ENCODE measurements around the gene MRPL52. TPM values are rescaled to one million over a fixed set of nuclear protein-coding genes. Genes with fewer than 3 reads are reported as not detected.
A peak's percentile ranks its signal among the peaks of the same experiment; 100 is the strongest.

Gene MRPL52
- 21.8 and 22.3 TPM in 2 replicates for total RNA-seq (2013; cell fraction: nucleolus; rRNA removed)
- total RNA-seq (2014; rRNA removed) (102 and 143 TPM in 2 replicates), total RNA-seq (2014; rRNA removed; fragmentation: Illumina TruSeq; extraction: Trizol) (110 and 135 TPM in 2 replicates), total RNA-seq (2021) (193 and 208 TPM in 2 replicates), polyA plus RNA-seq (2011; rRNA removed) (62.7 and 86.1 TPM in 2 replicates), polyA plus RNA-seq (2014; fragmentation: Illumina TruSeq; extraction: Trizol) (43.2 and 67.3 TPM in 2 replicates), polyA plus RNA-seq (2014; fragmentation: Nextera tagmentation; extraction: Ambion mirVana) (100 to 1,000 TPM in 1 of 2 experiments, 10 to 100 TPM in 1; 51.7 to 142 TPM), polyA plus RNA-seq (2014; rRNA removed) (172 and 212 TPM in 2 replicates), polyA plus RNA-seq (2016; fragmentation: Nextera tagmentation; extraction: Ambion mirVana) (100 to 1,000 TPM; 530 to 541 TPM), polyA minus RNA-seq (2011; rRNA and poly(A)+ RNA removed) (9.3 and 15.1 TPM in 2 replicates), Bru-seq, nascent RNA (percentile 81 among the genes with signal in this experiment), BruChase-seq, experiment 1, labeled RNA remaining after a 6-hour chase (percentile 83 among the genes with signal in this experiment), BruChase-seq, experiment 2, labeled RNA remaining after a 2-hour chase (percentile 81 among the genes with signal in this experiment)
- 136 TPM for polyA plus RNA-seq (2011; ENCODE audit: low read depth)
- polyA plus RNA-seq (2011; cell fraction: cytosol; rRNA removed): 51.4 and 58.7 TPM in 2 replicates
- 32.4 and 47.1 TPM in 2 replicates for polyA plus RNA-seq (2011; cell fraction: nucleus; rRNA removed)
- 113 and 144 TPM in 2 replicates for polyA plus RNA-seq (2012)
- polyA minus RNA-seq (2011; cell fraction: cytosol; rRNA and poly(A)+ RNA removed): 12.3 and 22.1 TPM in 2 replicates
- 7.9 and 18.8 TPM in 2 replicates for polyA minus RNA-seq (2011; cell fraction: nucleus; rRNA and poly(A)+ RNA removed)
- long read RNA-seq, experiment 1, transcript MRPL52-203 (5 exons, 1,111 nt): minor isoform, 13 of 75 reads
- long read RNA-seq, experiment 1, transcript MRPL52-210 (4 exons, 895 nt): minor isoform, 5 of 75 reads
- long read RNA-seq, experiment 1, transcript MRPL52-202 (5 exons, 1,118 nt): major isoform, 39 of 75 reads
- long read RNA-seq, experiment 1, partial matches to known transcripts: 2 of 75 reads
- long read RNA-seq, experiment 1, other reads (novel, unspliced or antisense): 8 of 75 reads
- long read RNA-seq, experiment 2, transcript MRPL52-215 (5 exons, 398 nt): minor isoform, 11 of 118 reads
- long read RNA-seq, experiment 2, transcript MRPL52-202 (5 exons, 1,118 nt): major isoform, 58 of 118 reads
- long read RNA-seq, experiment 2, transcript MRPL52-210 (4 exons, 895 nt): minor isoform, 7 of 118 reads
- long read RNA-seq, experiment 2, transcript MRPL52-203 (5 exons, 1,111 nt): minor isoform, 24 of 118 reads
- long read RNA-seq, experiment 2, partial matches to known transcripts: 2 of 118 reads
- long read RNA-seq, experiment 2, other reads (novel, unspliced or antisense): 9 of 118 reads

DNA sequence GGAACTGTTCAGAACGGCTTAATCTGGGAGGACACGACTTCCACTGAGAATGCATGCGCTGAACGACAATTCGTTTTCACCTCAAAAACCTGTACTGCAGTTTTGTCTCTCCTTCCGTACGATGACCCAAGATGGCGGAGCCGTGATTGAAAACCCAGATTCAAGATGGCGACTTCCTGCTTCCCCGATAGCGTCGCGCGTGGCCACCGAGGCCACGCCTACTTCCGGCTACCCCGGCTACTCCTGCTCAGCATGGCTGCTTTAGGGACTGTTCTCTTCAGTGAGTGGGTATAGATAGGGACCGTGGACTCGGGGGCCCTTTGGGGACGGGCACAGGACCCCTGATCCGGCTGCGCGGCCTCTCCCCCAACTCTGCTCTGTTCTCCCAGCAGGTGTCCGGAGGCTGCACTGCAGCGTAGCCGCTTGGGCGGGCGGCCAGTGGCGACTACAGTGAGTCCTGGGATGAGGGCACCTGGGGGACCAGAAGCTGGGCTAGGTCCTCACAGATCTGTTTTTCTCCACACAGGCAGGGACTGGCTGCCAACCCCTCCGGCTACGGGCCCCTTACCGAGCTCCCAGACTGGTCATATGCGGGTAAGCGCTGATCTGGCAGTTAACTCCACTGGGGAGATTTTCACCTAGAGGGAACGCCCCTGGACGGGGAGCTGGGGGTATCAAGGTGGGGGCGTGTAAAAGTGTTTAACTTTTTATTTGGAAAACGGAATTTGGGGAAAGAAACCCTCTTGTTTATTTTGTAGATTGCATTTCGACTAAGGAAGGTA, at the start of gene MRPL52:
TSS of gene MRPL52 (plus strand) at position 227 of the 782 bp plus-strand sequence. CDS start at position 253, 26 bp downstream.
- ATAC-seq (peak; percentile 95), FAIRE-seq (peak; percentile 91), DNase-seq (ENCODE audit: low read depth, low spot score) (no peak)
- ChIA-PET CTCF (interaction anchor here (0.6 to 6.4 kb wide), 16 partner anchors 10 to 259 kb away, joined by 3 to 55 read pairs (median 3); partner anchors contain the start of genes HAUS4, LRP10 and OXA1L), RAD21 (ENCODE audit: unreplicated experiment) (interaction anchor here (0.9 to 2.5 kb wide), 12 partner anchors 9 to 259 kb away, joined by 3 to 7 read pairs (median 4); no protein-coding TSS in a partner anchor), POLR2A (interaction anchor here (0.6 to 1.6 kb wide), 8 partner anchors 8 to 181 kb away, joined by 3 to 5 read pairs (median 4); partner anchors contain the start of gene OXA1L), SMC1A (ENCODE audit: uncharacterized antibody, unreplicated experiment) (interaction anchor here (0.6 to 4.1 kb wide), 16 partner anchors 9 to 170 kb away, joined by 3 to 20 read pairs (median 4); no protein-coding TSS in a partner anchor)
- in situ Hi-C loops (cut with MboI) (no loop called here), intact Hi-C loops (cut with micrococcal nuclease; ENCODE audit: unreplicated experiment) (no loop called here)
- BruUV-seq (replicated peaks): no TSS peak
- peak within 1 kb of the TSS; percentile 98 for H3K4me3 ChIP-seq
- H3K36me3 ChIP-seq (ENCODE audit: control insufficient read depth in 2 of 2, insufficient read depth in 2 of 2, low read length in 1 of 2): peaks cover 0 to 8% of the 10 kb centered on the region in 2 experiments; a peak in 2 of 4 replicates
- peak within 1 kb of the TSS; percentile 75 for H3K4me2 ChIP-seq (ENCODE audit: control insufficient read depth, insufficient read depth)
- H3K9me3 ChIP-seq (replicated peaks; ENCODE audit: control insufficient read depth, insufficient read depth, low read length): no peaks in the 10 kb centered on the region
- peaks cover 12% of the 10 kb centered on the region for H3K4me1 ChIP-seq (ENCODE audit: control insufficient read depth, insufficient read depth, low read length)
- peak within 1 kb of the TSS; percentile 97 for H2AFZ ChIP-seq (ENCODE audit: control insufficient read depth, low read depth, low read length)
- under 1% methylated on average over 41 of the region's 41 CpGs for WGBS (ENCODE audit: insufficient coverage, insufficient replicate concordance, low lambda C conversion rate, missing lambda C conversion rate)
- H3K9ac ChIP-seq (ENCODE audit: control insufficient read depth, insufficient read depth, low read length): peak within 1 kb of the TSS; percentile 78
- peaks cover 13% of the 10 kb centered on the region for H3K79me2 ChIP-seq (ENCODE audit: control insufficient read depth, insufficient read depth, low read length)
- H3K27me3 ChIP-seq (replicated peaks in 1 of 2; ENCODE audit: control insufficient read depth in 2 of 2, insufficient read depth in 2 of 2, low read length in 1 of 2): no peaks in the 10 kb centered on the region
- H3K27ac ChIP-seq (ENCODE audit: control insufficient read depth, insufficient read depth): peak within 1 kb of the TSS; percentile 41
- H4K20me1 ChIP-seq (ENCODE audit: control insufficient read depth, insufficient read depth): no peaks in the 10 kb centered on the region
- TF ChIP-seq, protein P1, sequence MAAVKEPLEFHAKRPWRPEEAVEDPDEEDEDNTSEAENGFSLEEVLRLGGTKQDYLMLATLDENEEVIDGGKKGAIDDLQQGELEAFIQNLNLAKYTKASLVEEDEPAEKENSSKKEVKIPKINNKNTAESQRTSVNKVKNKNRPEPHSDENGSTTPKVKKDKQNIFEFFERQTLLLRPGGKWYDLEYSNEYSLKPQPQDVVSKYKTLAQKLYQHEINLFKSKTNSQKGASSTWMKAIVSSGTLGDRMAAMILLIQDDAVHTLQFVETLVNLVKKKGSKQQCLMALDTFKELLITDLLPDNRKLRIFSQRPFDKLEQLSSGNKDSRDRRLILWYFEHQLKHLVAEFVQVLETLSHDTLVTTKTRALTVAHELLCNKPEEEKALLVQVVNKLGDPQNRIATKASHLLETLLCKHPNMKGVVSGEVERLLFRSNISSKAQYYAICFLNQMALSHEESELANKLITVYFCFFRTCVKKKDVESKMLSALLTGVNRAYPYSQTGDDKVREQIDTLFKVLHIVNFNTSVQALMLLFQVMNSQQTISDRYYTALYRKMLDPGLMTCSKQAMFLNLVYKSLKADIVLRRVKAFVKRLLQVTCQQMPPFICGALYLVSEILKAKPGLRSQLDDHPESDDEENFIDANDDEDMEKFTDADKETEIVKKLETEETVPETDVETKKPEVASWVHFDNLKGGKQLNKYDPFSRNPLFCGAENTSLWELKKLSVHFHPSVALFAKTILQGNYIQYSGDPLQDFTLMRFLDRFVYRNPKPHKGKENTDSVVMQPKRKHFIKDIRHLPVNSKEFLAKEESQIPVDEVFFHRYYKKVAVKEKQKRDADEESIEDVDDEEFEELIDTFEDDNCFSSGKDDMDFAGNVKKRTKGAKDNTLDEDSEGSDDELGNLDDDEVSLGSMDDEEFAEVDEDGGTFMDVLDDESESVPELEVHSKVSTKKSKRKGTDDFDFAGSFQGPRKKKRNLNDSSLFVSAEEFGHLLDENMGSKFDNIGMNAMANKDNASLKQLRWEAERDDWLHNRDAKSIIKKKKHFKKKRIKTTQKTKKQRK (IDR thresholded peaks at IDR 0.05; ENCODE audit: low read depth, low read length): no peak
- TF ChIP-seq POLR2AphosphoS2 (IDR thresholded peaks at IDR 0.05; ENCODE audit: low read depth, low read length) (no peak), ZBED1 (IDR thresholded peaks at IDR 0.05; ENCODE audit: borderline replicate concordance) (no peak), FOXM1 (IDR thresholded peaks at IDR 0.05; ENCODE audit: low read depth, low read length) (no peak), TARDBP (IDR thresholded peaks at IDR 0.05; ENCODE audit: borderline replicate concordance) (no peak), MTA2 (IDR thresholded peaks at IDR 0.05; ENCODE audit: low read depth) (no peak), RCOR1 (conservative IDR thresholded peaks at IDR 0.05; ENCODE audit: low read depth, low read length) (no peak)
- TF ChIP-seq, protein P2, sequence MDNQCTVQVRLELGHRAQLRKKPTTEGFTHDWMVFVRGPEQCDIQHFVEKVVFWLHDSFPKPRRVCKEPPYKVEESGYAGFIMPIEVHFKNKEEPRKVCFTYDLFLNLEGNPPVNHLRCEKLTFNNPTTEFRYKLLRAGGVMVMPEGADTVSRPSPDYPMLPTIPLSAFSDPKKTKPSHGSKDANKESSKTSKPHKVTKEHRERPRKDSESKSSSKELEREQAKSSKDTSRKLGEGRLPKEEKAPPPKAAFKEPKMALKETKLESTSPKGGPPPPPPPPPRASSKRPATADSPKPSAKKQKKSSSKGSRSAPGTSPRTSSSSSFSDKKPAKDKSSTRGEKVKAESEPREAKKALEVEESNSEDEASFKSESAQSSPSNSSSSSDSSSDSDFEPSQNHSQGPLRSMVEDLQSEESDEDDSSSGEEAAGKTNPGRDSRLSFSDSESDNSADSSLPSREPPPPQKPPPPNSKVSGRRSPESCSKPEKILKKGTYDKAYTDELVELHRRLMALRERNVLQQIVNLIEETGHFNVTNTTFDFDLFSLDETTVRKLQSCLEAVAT (IDR thresholded peaks at IDR 0.05): 0 out of 2 replicates have a peak, but pooled peaks have one; percentile 88
- TF ChIP-seq, protein P3, sequence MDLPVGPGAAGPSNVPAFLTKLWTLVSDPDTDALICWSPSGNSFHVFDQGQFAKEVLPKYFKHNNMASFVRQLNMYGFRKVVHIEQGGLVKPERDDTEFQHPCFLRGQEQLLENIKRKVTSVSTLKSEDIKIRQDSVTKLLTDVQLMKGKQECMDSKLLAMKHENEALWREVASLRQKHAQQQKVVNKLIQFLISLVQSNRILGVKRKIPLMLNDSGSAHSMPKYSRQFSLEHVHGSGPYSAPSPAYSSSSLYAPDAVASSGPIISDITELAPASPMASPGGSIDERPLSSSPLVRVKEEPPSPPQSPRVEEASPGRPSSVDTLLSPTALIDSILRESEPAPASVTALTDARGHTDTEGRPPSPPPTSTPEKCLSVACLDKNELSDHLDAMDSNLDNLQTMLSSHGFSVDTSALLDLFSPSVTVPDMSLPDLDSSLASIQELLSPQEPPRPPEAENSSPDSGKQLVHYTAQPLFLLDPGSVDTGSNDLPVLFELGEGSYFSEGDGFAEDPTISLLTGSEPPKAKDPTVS (IDR thresholded peaks at IDR 0.05; ENCODE audit: low read depth, low read length): no peak
